ENCODE measurements around the gene TSPAN4.

DNA sequence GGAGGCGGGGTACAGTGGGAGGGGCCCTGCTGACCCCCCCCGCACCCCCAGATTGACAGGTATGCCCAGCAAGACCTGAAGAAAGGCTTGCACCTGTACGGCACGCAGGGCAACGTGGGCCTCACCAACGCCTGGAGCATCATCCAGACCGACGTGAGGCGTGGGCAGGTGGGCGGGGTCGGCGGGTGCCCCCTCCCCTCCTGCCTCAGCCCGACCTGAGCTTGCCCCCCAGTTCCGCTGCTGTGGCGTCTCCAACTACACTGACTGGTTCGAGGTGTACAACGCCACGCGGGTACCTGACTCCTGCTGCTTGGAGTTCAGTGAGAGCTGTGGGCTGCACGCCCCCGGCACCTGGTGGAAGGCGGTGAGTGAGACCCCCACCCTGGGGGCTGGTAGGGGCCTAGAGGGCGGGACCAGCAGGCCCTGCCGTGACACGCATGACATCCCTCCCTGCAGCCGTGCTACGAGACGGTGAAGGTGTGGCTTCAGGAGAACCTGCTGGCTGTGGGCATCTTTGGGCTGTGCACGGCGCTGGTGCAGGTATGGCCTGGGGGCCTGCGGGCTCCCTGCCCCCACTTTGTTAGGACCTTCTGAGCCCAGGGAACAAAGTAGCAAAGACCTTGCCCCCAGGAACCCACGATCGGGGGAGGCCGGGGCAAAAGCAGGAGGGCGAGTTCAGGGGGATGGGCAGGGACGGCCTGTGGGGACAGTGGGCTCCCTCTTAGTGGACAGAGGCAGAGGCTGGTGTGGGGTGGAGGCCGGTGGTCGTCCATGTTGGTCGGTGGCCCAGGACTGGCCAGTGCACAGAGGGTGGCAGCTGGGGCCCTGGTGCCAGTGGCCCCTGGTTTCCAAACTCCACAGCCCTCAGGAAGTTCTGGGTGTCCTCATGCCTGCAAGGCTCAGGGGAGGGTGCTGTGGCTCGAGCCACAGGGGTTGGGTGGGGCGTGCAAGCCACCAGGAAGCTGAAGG, 23.1 kb downstream of the TSPAN4 start:
- no peak for TF ChIP-seq POLR2A (IDR thresholded peaks at IDR 0.05)
- TF ChIP-seq, protein P1, sequence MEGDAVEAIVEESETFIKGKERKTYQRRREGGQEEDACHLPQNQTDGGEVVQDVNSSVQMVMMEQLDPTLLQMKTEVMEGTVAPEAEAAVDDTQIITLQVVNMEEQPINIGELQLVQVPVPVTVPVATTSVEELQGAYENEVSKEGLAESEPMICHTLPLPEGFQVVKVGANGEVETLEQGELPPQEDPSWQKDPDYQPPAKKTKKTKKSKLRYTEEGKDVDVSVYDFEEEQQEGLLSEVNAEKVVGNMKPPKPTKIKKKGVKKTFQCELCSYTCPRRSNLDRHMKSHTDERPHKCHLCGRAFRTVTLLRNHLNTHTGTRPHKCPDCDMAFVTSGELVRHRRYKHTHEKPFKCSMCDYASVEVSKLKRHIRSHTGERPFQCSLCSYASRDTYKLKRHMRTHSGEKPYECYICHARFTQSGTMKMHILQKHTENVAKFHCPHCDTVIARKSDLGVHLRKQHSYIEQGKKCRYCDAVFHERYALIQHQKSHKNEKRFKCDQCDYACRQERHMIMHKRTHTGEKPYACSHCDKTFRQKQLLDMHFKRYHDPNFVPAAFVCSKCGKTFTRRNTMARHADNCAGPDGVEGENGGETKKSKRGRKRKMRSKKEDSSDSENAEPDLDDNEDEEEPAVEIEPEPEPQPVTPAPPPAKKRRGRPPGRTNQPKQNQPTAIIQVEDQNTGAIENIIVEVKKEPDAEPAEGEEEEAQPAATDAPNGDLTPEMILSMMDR (IDR thresholded peaks at IDR 0.05), result no peak

Measured in testis (tissue), 2 donors.